Adrenal gland (tissue), 5 donors: Measurements from ENCODE around the gene PTPRD.

Experiments used
- POLR2A ChIP-seq, 2 donors: fragments of 450-650 bp; IDR thresholded peaks; one replicate each; pipeline ENCODE4 v1.6.1; 2017; ENCODE audit warnings: antibody characterized with exemption in 2 of 2, mild to moderate bottlenecking in 2 of 2, moderate library complexity in 1 of 2
- TF ChIP-seq, protein P1 (sequence below), 6 experiments: fragments of 450-650 bp in 4 of 6; fragments of 200-600 bp in 2 of 6; sonication (generic) in 1 of 6; IDR thresholded peaks; 1 replicate in 5 of 6; 2 replicates in 1 of 6; pipeline versions ENCODE4 v1.5.1 to v1.8.0; 2016 to 2021; ENCODE audit warnings: antibody characterized with exemption in 6 of 6, mild to moderate bottlenecking in 2 of 6, moderate library complexity in 1 of 6
- donor health status: DM: no; HTN: no; CAD: no.

DNA sequence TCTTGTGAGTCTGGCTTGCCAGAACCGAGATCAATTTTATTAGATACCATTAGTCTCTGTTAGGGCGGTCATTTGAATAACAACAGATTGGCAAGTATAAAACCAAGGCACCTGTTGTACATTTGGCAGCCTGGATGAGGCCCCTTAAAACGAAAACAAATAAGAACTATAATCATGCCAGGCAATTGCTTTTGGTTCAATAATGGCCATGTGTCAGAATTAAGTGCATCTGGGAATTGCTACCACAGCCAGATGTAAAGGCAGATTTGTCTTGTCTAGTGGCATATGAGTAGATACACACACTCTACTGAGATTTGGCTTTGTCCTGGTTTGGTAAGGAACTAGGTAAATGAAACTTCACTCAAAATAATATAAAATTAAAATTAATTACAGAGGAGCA, 1767.0 kb downstream of the PTPRD start:
- TF ChIP-seq, protein P1, sequence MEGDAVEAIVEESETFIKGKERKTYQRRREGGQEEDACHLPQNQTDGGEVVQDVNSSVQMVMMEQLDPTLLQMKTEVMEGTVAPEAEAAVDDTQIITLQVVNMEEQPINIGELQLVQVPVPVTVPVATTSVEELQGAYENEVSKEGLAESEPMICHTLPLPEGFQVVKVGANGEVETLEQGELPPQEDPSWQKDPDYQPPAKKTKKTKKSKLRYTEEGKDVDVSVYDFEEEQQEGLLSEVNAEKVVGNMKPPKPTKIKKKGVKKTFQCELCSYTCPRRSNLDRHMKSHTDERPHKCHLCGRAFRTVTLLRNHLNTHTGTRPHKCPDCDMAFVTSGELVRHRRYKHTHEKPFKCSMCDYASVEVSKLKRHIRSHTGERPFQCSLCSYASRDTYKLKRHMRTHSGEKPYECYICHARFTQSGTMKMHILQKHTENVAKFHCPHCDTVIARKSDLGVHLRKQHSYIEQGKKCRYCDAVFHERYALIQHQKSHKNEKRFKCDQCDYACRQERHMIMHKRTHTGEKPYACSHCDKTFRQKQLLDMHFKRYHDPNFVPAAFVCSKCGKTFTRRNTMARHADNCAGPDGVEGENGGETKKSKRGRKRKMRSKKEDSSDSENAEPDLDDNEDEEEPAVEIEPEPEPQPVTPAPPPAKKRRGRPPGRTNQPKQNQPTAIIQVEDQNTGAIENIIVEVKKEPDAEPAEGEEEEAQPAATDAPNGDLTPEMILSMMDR (IDR thresholded peaks at IDR 0.05), result no peak
- no peak for TF ChIP-seq POLR2A (IDR thresholded peaks at IDR 0.05)
